ENCODE results near the gene SERINC2. TPM values are rescaled to one million over a fixed set of nuclear protein-coding genes. Genes with fewer than 3 reads are reported as not detected.
"Not testable (repeated sequence)": the region's sequence is repeated elsewhere in the genome, so short reads cannot be mapped to it uniquely, and the experiment has no call there.

The SERINC2 gene
- total RNA-seq, 1 donor = 1.4 TPM

- peaks cover 24% of the 10 kb centered on the region for H3K27me3 ChIP-seq (ENCODE audit: insufficient read depth, low read length)
- peaks cover 14% of the 10 kb centered on the region for H3K4me1 ChIP-seq (ENCODE audit: insufficient read depth, low read length)
- H3K4me3 ChIP-seq (ENCODE audit: low read length) = no peak overlapping the region
- H3K9me3 ChIP-seq (ENCODE audit: low read depth, low read length) = no peaks in the 10 kb centered on the region
These were observed 4.1 kb downstream of the SERINC2 start for GRCh38 chr1:31417148-31417547.

DNA sequence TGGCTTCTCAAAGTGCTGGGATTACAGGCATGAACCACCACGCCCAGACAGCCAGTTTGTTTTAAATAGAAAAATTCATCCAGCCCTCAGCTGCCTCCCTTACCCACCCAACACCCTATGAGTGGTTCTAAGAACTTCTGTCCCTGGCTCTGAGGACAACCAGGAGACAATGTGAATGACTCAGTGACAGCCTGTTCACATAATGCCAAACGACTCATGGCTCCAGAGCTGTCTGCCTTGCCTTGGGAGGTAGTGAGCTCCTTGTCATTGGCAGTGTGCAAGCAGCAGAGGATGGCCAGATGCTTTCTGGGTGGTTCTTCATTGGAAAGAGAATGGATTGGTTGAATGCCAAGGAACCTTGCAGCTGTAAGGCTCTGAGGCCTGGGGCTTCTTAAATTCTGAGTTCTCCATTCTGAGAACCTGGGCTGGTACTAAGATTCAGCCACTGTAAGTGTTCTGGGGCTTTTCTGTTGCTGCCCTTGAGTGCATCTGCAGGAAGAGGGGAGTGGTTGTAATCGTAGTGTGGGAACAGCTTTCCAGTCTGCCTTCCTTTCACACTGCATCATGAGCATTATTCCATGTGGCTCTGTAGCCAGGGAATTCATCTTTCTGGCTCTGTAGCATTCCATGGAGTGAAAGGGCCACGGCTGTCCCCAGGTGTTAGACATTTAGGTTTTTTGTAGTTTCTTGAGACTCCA, 5.8 kb downstream of the SERINC2 start:
- Histone ChIP-seq H3K4me3 (ENCODE audit: low read length) (no peak overlapping the region), H3K4me1 (ENCODE audit: insufficient read depth, low read length) (peaks cover 17% of the 10 kb centered on the region), H3K9me3 (ENCODE audit: low read depth, low read length) (no peaks in the 10 kb centered on the region), H3K27me3 (ENCODE audit: insufficient read depth, low read length) (peaks cover 17% of the 10 kb centered on the region)

- Histone ChIP-seq H3K4me1 (ENCODE audit: insufficient read depth, low read length) (peaks cover 15% of the 10 kb centered on the region), H3K4me3 (ENCODE audit: low read length) (no peak overlapping the region), H3K9me3 (ENCODE audit: low read depth, low read length) (no peaks in the 10 kb centered on the region), H3K27me3 (ENCODE audit: insufficient read depth, low read length) (no peaks in the 10 kb centered on the region)
These were observed 7.7 kb downstream of the SERINC2 start for GRCh38 chr1:31420716-31421115.

- no peaks in the 10 kb centered on the region for H3K27me3 ChIP-seq (ENCODE audit: insufficient read depth, low read length)
- H3K4me3 ChIP-seq (ENCODE audit: low read length) = no peak overlapping the region
- peaks cover 15% of the 10 kb centered on the region for H3K4me1 ChIP-seq (ENCODE audit: insufficient read depth, low read length)
- H3K9me3 ChIP-seq (ENCODE audit: low read depth, low read length) = no peaks in the 10 kb centered on the region
These were observed 8.5 kb downstream of the SERINC2 start for GRCh38 chr1:31421371-31422040.

DNA sequence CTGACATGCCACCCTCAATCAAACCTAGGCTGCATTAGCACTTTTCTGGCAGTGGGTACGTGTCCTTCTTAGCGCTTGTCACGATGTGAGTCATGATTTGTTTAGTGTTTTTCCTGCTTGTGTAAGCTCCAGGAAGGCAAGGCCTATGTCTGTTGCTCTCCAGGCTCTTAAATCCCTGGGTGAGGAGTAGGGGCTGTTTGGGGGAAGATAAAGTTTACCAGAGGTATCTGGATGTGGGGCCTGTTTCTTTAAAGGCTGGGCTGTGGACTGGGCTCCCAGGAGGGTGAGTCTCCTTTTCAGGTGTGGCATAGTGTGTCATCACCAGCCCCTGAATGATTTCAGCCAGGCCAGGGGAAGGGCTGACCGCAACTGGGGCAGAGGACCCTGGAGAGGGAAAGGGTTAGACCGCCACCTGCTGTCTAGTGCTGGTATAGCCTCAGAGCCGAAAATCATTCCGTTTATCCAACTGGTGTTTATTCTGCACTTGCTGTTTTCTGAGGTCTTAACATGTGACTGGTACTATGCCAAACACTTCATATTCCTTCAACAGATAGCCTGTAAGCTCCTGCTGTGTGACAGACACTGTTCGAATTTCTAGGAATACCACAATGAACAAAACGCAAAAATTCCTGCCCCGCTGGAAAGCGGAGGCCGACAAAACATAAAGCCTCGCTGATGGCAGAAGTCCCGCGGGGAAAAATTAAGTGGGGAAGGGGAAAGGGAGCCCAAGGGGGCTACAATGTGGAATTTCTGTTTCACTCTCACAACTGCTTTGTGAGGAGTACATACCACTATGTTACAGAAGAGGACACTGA, 9.7 kb downstream of the SERINC2 start:
- Histone ChIP-seq H3K27me3 (ENCODE audit: insufficient read depth, low read length) (no peaks in the 10 kb centered on the region), H3K4me1 (ENCODE audit: insufficient read depth, low read length) (peaks cover 15% of the 10 kb centered on the region), H3K9me3 (ENCODE audit: low read depth, low read length) (no peaks in the 10 kb centered on the region), H3K4me3 (ENCODE audit: low read length) (no peak overlapping the region)

DNA sequence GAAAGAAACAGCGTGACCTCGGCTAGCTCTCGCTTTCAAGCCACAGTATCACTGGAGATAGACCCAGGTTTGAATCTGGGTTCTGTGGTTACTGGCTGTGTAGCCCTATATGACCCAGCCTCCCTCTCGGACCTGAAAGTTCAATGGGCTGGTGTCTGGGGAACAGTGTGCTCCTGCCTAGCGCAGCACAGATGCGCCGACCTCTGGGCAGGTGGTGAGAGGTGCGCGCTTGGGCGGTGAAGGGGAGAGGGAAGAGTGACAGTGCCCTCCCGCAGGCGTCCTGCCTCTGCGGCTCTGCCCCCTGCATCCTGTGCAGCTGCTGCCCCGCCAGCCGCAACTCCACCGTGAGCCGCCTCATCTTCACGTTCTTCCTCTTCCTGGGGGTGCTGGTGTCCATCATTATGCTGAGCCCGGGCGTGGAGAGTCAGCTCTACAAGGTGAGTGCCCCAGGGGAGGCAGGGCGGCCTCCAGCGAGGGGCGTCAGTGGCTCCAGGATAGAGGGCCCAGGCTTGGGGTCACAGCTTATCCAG, 10.5 kb downstream of the SERINC2 start:
- H3K9me3 ChIP-seq (ENCODE audit: low read depth, low read length) = no peaks in the 10 kb centered on the region
- H3K27me3 ChIP-seq (ENCODE audit: insufficient read depth, low read length) = no peaks in the 10 kb centered on the region
- peaks cover 15% of the 10 kb centered on the region for H3K4me1 ChIP-seq (ENCODE audit: insufficient read depth, low read length)
- no peak overlapping the region for H3K4me3 ChIP-seq (ENCODE audit: low read length)

- no peaks in the 10 kb centered on the region for H3K9me3 ChIP-seq (ENCODE audit: low read depth, low read length)
- H3K27me3 ChIP-seq (ENCODE audit: insufficient read depth, low read length) = no peaks in the 10 kb centered on the region
- H3K4me3 ChIP-seq (ENCODE audit: low read length) = no peak overlapping the region
- H3K4me1 ChIP-seq (ENCODE audit: insufficient read depth, low read length) = peaks cover 15% of the 10 kb centered on the region
These were observed 11.6 kb downstream of the SERINC2 start for GRCh38 chr1:31424568-31424967.

DNA sequence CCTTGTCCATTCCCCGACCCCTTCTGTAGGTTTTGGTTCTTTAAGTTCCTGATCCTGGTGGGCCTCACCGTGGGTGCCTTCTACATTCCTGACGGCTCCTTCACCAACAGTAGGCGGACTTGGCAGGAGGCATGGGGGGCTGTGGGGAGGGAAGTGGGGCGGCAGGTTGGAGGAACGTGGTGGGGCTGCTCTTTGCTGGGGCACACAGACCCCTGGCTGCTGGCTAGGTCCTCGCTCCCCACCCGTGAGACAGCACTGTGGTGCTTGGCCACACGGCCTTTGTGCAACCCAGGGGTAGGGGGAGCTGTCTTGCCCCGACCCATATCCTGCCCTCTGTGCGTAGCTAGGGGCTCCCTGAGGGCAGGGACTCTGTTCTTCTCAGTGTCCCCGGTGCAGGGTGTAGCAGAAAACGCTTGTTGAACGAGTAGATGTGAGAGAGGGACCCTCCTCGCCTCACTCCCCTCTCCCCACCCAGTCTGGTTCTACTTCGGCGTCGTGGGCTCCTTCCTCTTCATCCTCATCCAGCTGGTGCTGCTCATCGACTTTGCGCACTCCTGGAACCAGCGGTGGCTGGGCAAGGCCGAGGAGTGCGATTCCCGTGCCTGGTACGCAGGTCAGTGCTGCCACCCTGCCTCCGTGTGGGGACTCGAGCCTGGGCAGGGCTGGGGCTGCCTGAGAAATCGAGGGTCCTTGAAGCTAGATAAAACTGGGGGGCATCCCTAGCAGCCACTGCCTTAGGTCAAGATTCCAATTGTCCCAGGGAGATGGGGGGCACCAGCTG, 12.5 kb downstream of the SERINC2 start:
- Histone ChIP-seq H3K9me3 (ENCODE audit: low read depth, low read length) (no peaks in the 10 kb centered on the region), H3K27me3 (ENCODE audit: insufficient read depth, low read length) (no peaks in the 10 kb centered on the region), H3K4me1 (ENCODE audit: insufficient read depth, low read length) (peaks cover 15% of the 10 kb centered on the region), H3K4me3 (ENCODE audit: low read length) (no peak overlapping the region)

GRCh38 chr1:31426249-31426922, 13.4 kb downstream of the SERINC2 start:
- Histone ChIP-seq H3K4me1 (ENCODE audit: insufficient read depth, low read length) (peaks cover 15% of the 10 kb centered on the region), H3K27me3 (ENCODE audit: insufficient read depth, low read length) (no peaks in the 10 kb centered on the region), H3K9me3 (ENCODE audit: low read depth, low read length) (no peaks in the 10 kb centered on the region), H3K4me3 (ENCODE audit: low read length) (no peak overlapping the region)

- Histone ChIP-seq H3K4me1 (ENCODE audit: insufficient read depth, low read length) (peaks cover 15% of the 10 kb centered on the region), H3K4me3 (ENCODE audit: low read length) (no peak overlapping the region), H3K27me3 (ENCODE audit: insufficient read depth, low read length) (no peaks in the 10 kb centered on the region), H3K9me3 (ENCODE audit: low read depth, low read length) (no peaks in the 10 kb centered on the region)
These were observed 14.3 kb downstream of the SERINC2 start for GRCh38 chr1:31427322-31427721.

- H3K4me1 ChIP-seq (ENCODE audit: insufficient read depth, low read length) = peaks cover 4% of the 10 kb centered on the region
- no peaks in the 10 kb centered on the region for H3K27me3 ChIP-seq (ENCODE audit: insufficient read depth, low read length)
- no peaks in the 10 kb centered on the region for H3K9me3 ChIP-seq (ENCODE audit: low read depth, low read length)
- no peak overlapping the region for H3K4me3 ChIP-seq (ENCODE audit: low read length)
These were observed 15.6 kb downstream of the SERINC2 start for GRCh38 chr1:31428436-31429221.

- Histone ChIP-seq H3K4me3 (ENCODE audit: low read length) (no peak overlapping the region), H3K4me1 (ENCODE audit: insufficient read depth, low read length) (no peaks in the 10 kb centered on the region), H3K27me3 (ENCODE audit: insufficient read depth, low read length) (no peaks in the 10 kb centered on the region), H3K9me3 (ENCODE audit: low read depth, low read length) (no peaks in the 10 kb centered on the region)
These were observed 16.6 kb downstream of the SERINC2 start for GRCh38 chr1:31429583-31429982.

GRCh38 chr1:31431351-31432257, 18.6 kb downstream of the SERINC2 start:
- H3K9me3 ChIP-seq (ENCODE audit: low read depth, low read length); H3K4me3 ChIP-seq (ENCODE audit: low read length); H3K4me1 ChIP-seq (ENCODE audit: insufficient read depth, low read length); H3K27me3 ChIP-seq (ENCODE audit: insufficient read depth, low read length): not testable (repeated sequence)
